Naive thymus-derived CD4-positive, alpha-beta T cell (primary cell): ENCODE measurements around the gene PRKD1. TPM values are rescaled to one million over a fixed set of nuclear protein-coding genes. Genes with fewer than 3 reads are reported as not detected.

Experiments used
- ATAC-seq: fragments of 150-1000 bp; cut with Tn5 transposase; 2 replicates; pipeline ENCODE4 v1.10.0; 2021; ENCODE audit warnings: mild to moderate bottlenecking, moderate library complexity
- CTCF ChIA-PET: fragments of 350-600 bp; sonication (Branson Sonifier 250); formaldehyde crosslinking; loops from one replicate; lab custom pipeline; 2021; ENCODE audit warnings: antibody characterized with exemption; lab: Charles Lee
- POLR2A ChIA-PET: fragments of 350-600 bp; sonication (Branson Sonifier 250); formaldehyde crosslinking; loops from one replicate; lab custom pipeline; 2021; ENCODE audit warnings: antibody characterized with exemption, inconsistent platforms; lab: Charles Lee
- DNase-seq, 9 donors: peaks; one replicate each; pipeline versions ENCODE4 v3.0.0 to v3.0.0-alpha.2; 2020 to 2022; ENCODE audit warnings: mixed read lengths in 1 of 9
- H3K27ac ChIP-seq: one replicate; pipeline ENCODE4 v1.7.0; 2013; ENCODE audit warnings: mild to moderate bottlenecking, low read depth, low read length, moderate library complexity
- H3K27me3 ChIP-seq, 2 donors: one replicate each; pipeline ENCODE4 v1.7.0; 2013; ENCODE audit warnings: low read length in 2 of 2, mild to moderate bottlenecking in 2 of 2, moderate library complexity in 2 of 2; ENCODE audit not compliant: control insufficient read depth in 2 of 2, insufficient read depth in 2 of 2
- H3K36me3 ChIP-seq, 3 experiments: 1 replicate in 2 of 3; 2 replicates in 1 of 3; pipeline ENCODE4 v1.7.0; 2013; ENCODE audit warnings: low read length in 3 of 3, mild to moderate bottlenecking in 3 of 3, moderate library complexity in 1 of 3; ENCODE audit not compliant: insufficient read depth in 3 of 3, control insufficient read depth in 2 of 3
- H3K4me1 ChIP-seq, 2 donors: one replicate each; pipeline ENCODE4 v1.7.0; 2013; ENCODE audit warnings: low read length in 2 of 2, mild to moderate bottlenecking in 2 of 2, moderate library complexity in 1 of 2; ENCODE audit not compliant: control insufficient read depth in 2 of 2, insufficient read depth in 2 of 2
- H3K4me3 ChIP-seq: 2 replicates; pipeline ENCODE4 v1.7.0; 2013; ENCODE audit warnings: mild to moderate bottlenecking, low read length
- H3K9me3 ChIP-seq, 3 experiments: 1 replicate in 2 of 3; 2 replicates in 1 of 3; pipeline ENCODE4 v1.7.0; 2013; ENCODE audit warnings: low read length in 3 of 3; ENCODE audit not compliant: control insufficient read depth in 2 of 3
- H3K27ac Mint-ChIP-seq, 9 donors: one replicate each; pipeline ENCODE4 v1.8.0; 2020 to 2022; ENCODE audit warnings: mixed read lengths in 9 of 9, mild to moderate bottlenecking in 8 of 9, moderate library complexity in 5 of 9, inconsistent platforms in 2 of 9
- H3K27me3 Mint-ChIP-seq, 5 donors: one replicate each; pipeline ENCODE4 v1.8.0; 2021 to 2022; ENCODE audit warnings: mixed read lengths in 5 of 5, mild to moderate bottlenecking in 1 of 5
- H3K36me3 Mint-ChIP-seq, 5 donors: one replicate each; pipeline ENCODE4 v1.8.0; 2020 to 2022; ENCODE audit warnings: mixed read lengths in 5 of 5, mild to moderate bottlenecking in 3 of 5, inconsistent platforms in 1 of 5
- H3K4me1 Mint-ChIP-seq, 7 donors: one replicate each; pipeline ENCODE4 v1.8.0; 2020 to 2022; ENCODE audit warnings: mixed read lengths in 7 of 7, mild to moderate bottlenecking in 3 of 7, inconsistent platforms in 1 of 7
- H3K4me3 Mint-ChIP-seq, 10 donors: one replicate each; pipeline ENCODE4 v1.8.0; 2020 to 2022; ENCODE audit warnings: mild to moderate bottlenecking in 10 of 10, mixed read lengths in 10 of 10, moderate library complexity in 6 of 10, inconsistent platforms in 2 of 10
- H3K9me3 Mint-ChIP-seq, 11 donors: one replicate each; pipeline ENCODE4 v1.8.0; 2020 to 2022; ENCODE audit warnings: mixed read lengths in 11 of 11, mild to moderate bottlenecking in 4 of 11, inconsistent platforms in 1 of 11, moderate library complexity in 1 of 11
- intact Hi-C, 2 donors: fragments of 100-400 bp; cut with micrococcal nuclease; formaldehyde crosslinking; loops; one replicate each; pipeline ENCODE4 v1.15.1; 2023
- polyA plus RNA-seq, 2 donors: library from polyadenylated mRNA; unstranded; fragments of 300-500 nt; fragmentation: Illumina TruSeq; gene quantifications; one replicate each; pipeline ENCODE4 v1.2.3, GENCODE V29; 2021
- total RNA-seq, 6 experiments: library from RNA in 5 of 6; stranded (reverse) in 5 of 6; gene quantifications; 1 replicate in 5 of 6; 2 replicates in 1 of 6; pipeline ENCODE4 v1.2.3 and lab custom pipeline; 2021 to 2026

The PRKD1 gene
- total and polyA plus RNA-seq, 7 experiments from 2014 or later: not detected

DNA sequence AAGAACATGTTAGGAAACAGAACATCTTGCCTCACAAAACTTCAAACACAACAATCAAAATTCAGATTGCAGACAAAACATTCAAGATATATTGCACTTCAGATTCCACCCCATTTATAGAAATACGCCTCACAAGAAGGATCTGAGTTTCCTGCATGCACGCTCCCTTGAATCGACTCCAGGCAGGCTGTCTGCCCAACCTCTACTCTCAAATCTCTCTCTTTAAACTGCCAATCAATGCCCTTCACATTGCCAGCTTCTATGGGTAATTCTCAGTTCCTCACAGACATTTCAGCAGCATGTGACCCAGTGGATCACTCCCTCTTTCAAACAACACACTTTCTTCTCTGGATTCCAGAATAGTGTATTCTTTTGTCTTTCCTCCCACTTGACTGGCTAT lies 184.1 kb downstream of the PRKD1 start:
- no peak for ATAC-seq
- Mint-ChIP-seq H3K27me3 (no peaks in the 10 kb centered on the region), H3K4me1 (no peaks in the 10 kb centered on the region), H3K36me3 (no peaks in the 10 kb centered on the region), H3K9me3 (peaks cover 0 to 16% (median 8%) of the 10 kb centered on the region in 11 donors), H3K27ac (no peak overlapping the region), H3K4me3 (no peak overlapping the region)
- ChIA-PET CTCF (no interaction called here), POLR2A (no interaction called here)
- no peaks in the 10 kb centered on the region for H3K36me3 ChIP-seq
- no peak overlapping the region for H3K27ac ChIP-seq
- DNase-seq: no peak
- H3K9me3 ChIP-seq: no peaks in the 10 kb centered on the region
- no peak overlapping the region for H3K4me3 ChIP-seq
- H3K27me3 ChIP-seq: no peaks in the 10 kb centered on the region
- no peaks in the 10 kb centered on the region for H3K4me1 ChIP-seq
- intact Hi-C loops: no loop called here

- Mint-ChIP-seq H3K27me3 (no peaks in the 10 kb centered on the region), H3K4me3 (no peak overlapping the region), H3K9me3 (peaks cover 0 to 16% (median 8%) of the 10 kb centered on the region in 11 donors), H3K36me3 (no peaks in the 10 kb centered on the region), H3K4me1 (no peaks in the 10 kb centered on the region), H3K27ac (no peak overlapping the region)
- POLR2A ChIA-PET: no interaction called here
- intact Hi-C loops: no loop called here
- DNase-seq: no peak
- no peaks in the 10 kb centered on the region for H3K27me3 ChIP-seq
- no peak overlapping the region for H3K27ac ChIP-seq
- no peaks in the 10 kb centered on the region for H3K4me1 ChIP-seq
- H3K9me3 ChIP-seq: no peaks in the 10 kb centered on the region
- no peaks in the 10 kb centered on the region for H3K36me3 ChIP-seq
- no peak for ATAC-seq
- H3K4me3 ChIP-seq: no peak overlapping the region
- CTCF ChIA-PET: no interaction called here
Measured at GRCh38 chr14:29741909-29742401, 185.7 kb downstream of the PRKD1 start.

GRCh38 chr14:29740491-29740890 lies 187.2 kb downstream of the PRKD1 start:
- no peaks in the 10 kb centered on the region for H3K9me3 ChIP-seq
- no peaks in the 10 kb centered on the region for H3K27me3 ChIP-seq
- H3K4me1 ChIP-seq: no peaks in the 10 kb centered on the region
- no peak overlapping the region for H3K27ac ChIP-seq
- ChIA-PET POLR2A (no interaction called here), CTCF (no interaction called here)
- Mint-ChIP-seq H3K27ac (no peak overlapping the region), H3K4me1 (no peaks in the 10 kb centered on the region), H3K27me3 (no peaks in the 10 kb centered on the region), H3K4me3 (no peak overlapping the region), H3K36me3 (no peaks in the 10 kb centered on the region), H3K9me3 (peaks cover 0 to 17% (median 9%) of the 10 kb centered on the region in 11 donors)
- no peaks in the 10 kb centered on the region for H3K36me3 ChIP-seq
- ATAC-seq: no peak
- no peak overlapping the region for H3K4me3 ChIP-seq
- DNase-seq: no peak
- intact Hi-C loops: no loop called here

DNA sequence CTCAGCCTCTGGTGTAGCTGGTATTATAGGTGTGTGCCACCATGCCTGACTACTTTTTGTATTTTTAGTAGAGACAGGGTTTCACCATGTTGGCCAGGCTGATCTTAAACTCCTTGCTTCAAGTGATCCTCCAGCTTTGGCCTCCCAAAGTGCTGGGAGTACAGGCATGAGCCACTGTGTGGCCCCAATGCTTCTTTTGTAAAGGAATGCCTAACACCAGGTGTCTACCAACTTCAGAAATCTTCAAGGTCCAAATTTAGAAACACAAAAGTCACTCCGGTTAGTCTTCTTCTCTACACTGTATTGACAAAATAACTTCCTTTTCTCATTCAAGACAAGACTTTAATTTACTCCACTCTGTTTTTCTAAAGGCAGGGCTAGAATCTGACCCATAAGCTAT lies 188.7 kb downstream of the PRKD1 start:
- POLR2A ChIA-PET: no interaction called here

GRCh38 chr14:29738056-29738455 lies 189.6 kb downstream of the PRKD1 start:
- Histone ChIP-seq H3K27me3 (no peaks in the 10 kb centered on the region), H3K36me3 (no peaks in the 10 kb centered on the region), H3K27ac (no peak overlapping the region), H3K4me1 (no peaks in the 10 kb centered on the region), H3K9me3 (no peaks in the 10 kb centered on the region), H3K4me3 (no peak overlapping the region)
- peaks cover 0 to 14% (median 4%) of the 10 kb centered on the region in 11 donors for H3K9me3 Mint-ChIP-seq
- DNase-seq: no peak
- ChIA-PET POLR2A (no interaction called here), CTCF (no interaction called here)
- ATAC-seq: no peak
- intact Hi-C loops: no loop called here
- no peak overlapping the region for H3K27ac Mint-ChIP-seq
- no peaks in the 10 kb centered on the region for H3K4me1 Mint-ChIP-seq
- no peak overlapping the region for H3K4me3 Mint-ChIP-seq
- H3K27me3 Mint-ChIP-seq: no peaks in the 10 kb centered on the region
- H3K36me3 Mint-ChIP-seq: no peaks in the 10 kb centered on the region

More for the DNA sequence above, 188.7 kb downstream of the PRKD1 start:
- intact Hi-C loops: no loop called here
- no peaks in the 10 kb centered on the region for H3K27me3 Mint-ChIP-seq
- no peaks in the 10 kb centered on the region for H3K36me3 ChIP-seq
- DNase-seq (no peak), ATAC-seq (no peak)
- no peaks in the 10 kb centered on the region for H3K9me3 ChIP-seq
- peaks cover 0 to 17% (median 5%) of the 10 kb centered on the region in 11 donors for H3K9me3 Mint-ChIP-seq
- H3K4me3 ChIP-seq: no peak overlapping the region
- H3K4me1 ChIP-seq: no peaks in the 10 kb centered on the region
- CTCF ChIA-PET: no interaction called here
- H3K4me3 Mint-ChIP-seq: no peak overlapping the region
- no peaks in the 10 kb centered on the region for H3K36me3 Mint-ChIP-seq
- H3K27me3 ChIP-seq: no peaks in the 10 kb centered on the region
- no peak overlapping the region for H3K27ac Mint-ChIP-seq
- no peaks in the 10 kb centered on the region for H3K4me1 Mint-ChIP-seq
- H3K27ac ChIP-seq: no peak overlapping the region

DNA sequence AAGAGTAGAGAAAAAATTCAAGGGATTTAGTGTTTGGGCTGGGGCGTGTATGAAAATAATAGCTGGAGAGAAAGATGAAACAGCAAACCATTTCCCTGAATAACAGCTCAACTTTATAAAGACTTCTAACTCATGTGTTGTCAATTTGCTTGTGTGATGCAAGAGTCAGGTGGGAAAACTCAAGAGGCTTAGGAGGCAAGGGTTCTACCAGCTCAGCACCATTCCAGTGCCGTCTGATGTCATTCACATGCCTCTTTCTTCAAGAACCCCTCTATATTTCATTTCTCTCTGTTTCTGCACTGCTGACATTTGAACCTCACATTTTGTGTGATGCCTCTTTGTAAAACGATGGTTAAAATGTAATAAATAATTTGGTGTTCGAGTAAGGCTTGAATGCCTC lies 192.2 kb downstream of the PRKD1 start:
- no peak for DNase-seq
- POLR2A ChIA-PET: no interaction called here
- CTCF ChIA-PET: interaction anchor here (0.8 kb wide), 1 partner anchor 21 kb away, joined by 3 read pairs; no protein-coding TSS in a partner anchor

GRCh38 chr14:29734732-29735131 lies 192.9 kb downstream of the PRKD1 start:
- H3K4me1 Mint-ChIP-seq: no peaks in the 10 kb centered on the region

More for the DNA sequence above, 192.2 kb downstream of the PRKD1 start:
- no peak overlapping the region for H3K27ac ChIP-seq
- H3K4me3 Mint-ChIP-seq: no peak overlapping the region
- H3K9me3 Mint-ChIP-seq: peaks cover 0 to 16% (median 5%) of the 10 kb centered on the region in 11 donors
- H3K27me3 ChIP-seq: no peaks in the 10 kb centered on the region
- no peaks in the 10 kb centered on the region for H3K4me1 ChIP-seq
- intact Hi-C loops: no loop called here
- H3K4me3 ChIP-seq: no peak overlapping the region
- H3K27ac Mint-ChIP-seq: no peak overlapping the region
- H3K27me3 Mint-ChIP-seq: no peaks in the 10 kb centered on the region
- no peaks in the 10 kb centered on the region for H3K36me3 Mint-ChIP-seq
- no peaks in the 10 kb centered on the region for H3K4me1 Mint-ChIP-seq
- H3K36me3 ChIP-seq: no peaks in the 10 kb centered on the region
- no peaks in the 10 kb centered on the region for H3K9me3 ChIP-seq
- no peak for ATAC-seq

More at GRCh38 chr14:29734732-29735131, 192.9 kb downstream of the PRKD1 start:
- Histone ChIP-seq H3K27ac (no peak overlapping the region), H3K36me3 (no peaks in the 10 kb centered on the region), H3K4me1 (no peaks in the 10 kb centered on the region), H3K27me3 (no peaks in the 10 kb centered on the region), H3K4me3 (no peak overlapping the region), H3K9me3 (no peaks in the 10 kb centered on the region)
- ChIA-PET CTCF (no interaction called here), POLR2A (no interaction called here)
- Mint-ChIP-seq H3K27ac (no peak overlapping the region), H3K9me3 (peaks cover 0 to 18% (median 8%) of the 10 kb centered on the region in 11 donors), H3K36me3 (no peaks in the 10 kb centered on the region), H3K4me3 (no peak overlapping the region), H3K27me3 (no peaks in the 10 kb centered on the region)
- intact Hi-C loops: no loop called here
- no peak for ATAC-seq
- no peak for DNase-seq
